HG02938 (cell line): ENCODE results near the gene CRY1.

Source experiments
- ATAC-seq: cut with Tn5 transposase; IDR thresholded peaks from one replicate; pipeline ENCODE4 v1.9.1; 2021; ENCODE audit warnings: mild to moderate bottlenecking, moderate library complexity; ENCODE audit not compliant: unreplicated experiment

Gene CRY1

GRCh38 chr12:106971065-106971464 is 122.3 kb downstream of the CRY1 start:
- ATAC-seq, result no peak

GRCh38 chr12:106964526-106964925 is 128.8 kb downstream of the CRY1 start:
- no peak for ATAC-seq

- no peak for ATAC-seq
Measured at GRCh38 chr12:106962286-106962685, 131.1 kb downstream of the CRY1 start.

GRCh38 chr12:106960443-106960842 is 132.9 kb downstream of the CRY1 start:
- ATAC-seq, result no peak

- ATAC-seq, result no peak
Measured at GRCh38 chr12:106957583-106957982, 135.8 kb downstream of the CRY1 start.

- ATAC-seq, result peak; percentile 37
Measured at GRCh38 chr12:106956048-106956578, 137.2 kb downstream of the CRY1 start.

- peak; percentile 65 for ATAC-seq
Measured at GRCh38 chr12:106955377-106956047, 137.8 kb downstream of the CRY1 start, which contains the start of gene TMEM263. Gene TMEM263, plus strand, starts transcription at chr12:106955907. Its CDS starts 11,210 bp downstream, at chr12:106967117.

GRCh38 chr12:106954462-106955376 is 138.6 kb downstream of the CRY1 start:
- peak; percentile 11 for ATAC-seq

- no peak for ATAC-seq
Measured at GRCh38 chr12:106953352-106954250, 139.7 kb downstream of the CRY1 start.

- ATAC-seq, result no peak
Measured at GRCh38 chr12:106950591-106950990, 142.8 kb downstream of the CRY1 start.

GRCh38 chr12:106947461-106947860 is 145.9 kb downstream of the CRY1 start:
- no peak for ATAC-seq

- ATAC-seq, result no peak
Measured at GRCh38 chr12:106945261-106945851, 148.0 kb downstream of the CRY1 start.

- no peak for ATAC-seq
Measured at GRCh38 chr12:106942775-106943174, 150.6 kb downstream of the CRY1 start.

GRCh38 chr12:106941481-106942156 is 151.7 kb downstream of the CRY1 start:
- ATAC-seq, result no peak
